ENCODE results near the gene ALPP. TPM values are rescaled to one million over a fixed set of nuclear protein-coding genes. Genes with fewer than 3 reads are reported as not detected.
"Not testable (repeated sequence)": the region's sequence is repeated elsewhere in the genome, so short reads cannot be mapped to it uniquely, and the experiment has no call there.

ALPP gene
- total RNA-seq, 2 experiments from 2014 or later, result not detected

- BruUV-seq (replicated peaks), result no TSS peak
- CTCF ChIA-PET (ENCODE audit: unreplicated experiment), result no interaction called here
- intact Hi-C loops (cut with micrococcal nuclease; ENCODE audit: unreplicated experiment), result loop anchor here (2.0 kb wide), 1 partner anchor 104 kb away; no protein-coding TSS in a partner anchor
These were observed 41.4 kb upstream of the ALPP start for GRCh38 chr2:232336981-232337720.

GRCh38 chr2:232338094-232338758 is 40.3 kb upstream of the ALPP start:
- H2AFZ ChIP-seq (ENCODE audit: low read length); DNase-seq (ENCODE audit: low spot score); H3K9me2 ChIP-seq (ENCODE audit: insufficient read depth, low read length); intact Hi-C loops (cut with micrococcal nuclease; ENCODE audit: unreplicated experiment); BruUV-seq (replicated peaks); H3K4me2 ChIP-seq (ENCODE audit: low read length); H3K9me3 ChIP-seq (ENCODE audit: low read length); H3K4me1 ChIP-seq (ENCODE audit: insufficient read depth, low read length, poor library complexity, severe bottlenecking); CTCF ChIA-PET (ENCODE audit: unreplicated experiment); H3K4me3 ChIP-seq (ENCODE audit: low read depth, low read length, poor library complexity, severe bottlenecking); H3K36me3 ChIP-seq (ENCODE audit: insufficient read depth, low read length); H4K20me1 ChIP-seq (ENCODE audit: insufficient read depth, low read length); H3K27ac ChIP-seq (ENCODE audit: low read depth, low read length, poor library complexity, severe bottlenecking); H3K79me2 ChIP-seq (ENCODE audit: insufficient read depth, low read depth, low read length); POLR2A ChIA-PET: not testable (repeated sequence)

More at GRCh38 chr2:232336981-232337720, 41.4 kb upstream of the ALPP start:
- POLR2A ChIA-PET, result no interaction called here
- no peak for TF ChIP-seq EZH2phosphoT487 (IDR thresholded peaks at IDR 0.05; ENCODE audit: borderline replicate concordance, low read depth, low read length)
- no peak for TF ChIP-seq CTCF (conservative IDR thresholded peaks at IDR 0.05; ENCODE audit: low read length)
- no peak overlapping the region for H3K4me2 ChIP-seq (ENCODE audit: low read length)
- no peak overlapping the region for H3K27ac ChIP-seq (ENCODE audit: low read depth, low read length, poor library complexity, severe bottlenecking)
- no peaks in the 10 kb centered on the region for H3K79me2 ChIP-seq (ENCODE audit: insufficient read depth, low read depth, low read length)
- no peak overlapping the region for H2AFZ ChIP-seq (ENCODE audit: low read length)
- DNase-seq (ENCODE audit: low spot score), result no peak
- no peaks in the 10 kb centered on the region for H3K4me1 ChIP-seq (ENCODE audit: insufficient read depth, low read length, poor library complexity, severe bottlenecking)
- no peaks in the 10 kb centered on the region for H3K9me3 ChIP-seq (ENCODE audit: low read length)
- no peaks in the 10 kb centered on the region for H4K20me1 ChIP-seq (ENCODE audit: insufficient read depth, low read length)
- no peaks in the 10 kb centered on the region for H3K36me3 ChIP-seq (ENCODE audit: insufficient read depth, low read length)
- H3K4me3 ChIP-seq (ENCODE audit: low read depth, low read length, poor library complexity, severe bottlenecking), result no peak overlapping the region
- no peaks in the 10 kb centered on the region for H3K9me2 ChIP-seq (ENCODE audit: insufficient read depth, low read length)

GRCh38 chr2:232338759-232339106 is 39.8 kb upstream of the ALPP start:
- Histone ChIP-seq H3K4me3 (ENCODE audit: low read depth, low read length, poor library complexity, severe bottlenecking) (no peak overlapping the region), H3K9me3 (ENCODE audit: low read length) (no peaks in the 10 kb centered on the region), H3K27ac (ENCODE audit: low read depth, low read length, poor library complexity, severe bottlenecking) (no peak overlapping the region), H4K20me1 (ENCODE audit: insufficient read depth, low read length) (no peaks in the 10 kb centered on the region), H3K4me1 (ENCODE audit: insufficient read depth, low read length, poor library complexity, severe bottlenecking) (no peaks in the 10 kb centered on the region), H3K4me2 (ENCODE audit: low read length) (no peak overlapping the region), H3K9me2 (ENCODE audit: insufficient read depth, low read length) (no peaks in the 10 kb centered on the region), H2AFZ (ENCODE audit: low read length) (no peak overlapping the region), H3K79me2 (ENCODE audit: insufficient read depth, low read depth, low read length) (no peaks in the 10 kb centered on the region), H3K36me3 (ENCODE audit: insufficient read depth, low read length) (no peaks in the 10 kb centered on the region)
- intact Hi-C loops (cut with micrococcal nuclease; ENCODE audit: unreplicated experiment), result no loop called here
- DNase-seq (ENCODE audit: low spot score), result no peak
- ChIA-PET CTCF (ENCODE audit: unreplicated experiment) (no interaction called here), POLR2A (no interaction called here)
- TF ChIP-seq EZH2phosphoT487 (IDR thresholded peaks at IDR 0.05; ENCODE audit: borderline replicate concordance, low read depth, low read length) (no peak), CTCF (conservative IDR thresholded peaks at IDR 0.05; ENCODE audit: low read length) (no peak)
- no TSS peak for BruUV-seq (replicated peaks)
